HG02759 (cell line): ENCODE data around the gene PTPRA.
"Not testable (repeated sequence)": the region's sequence is repeated elsewhere in the genome, so short reads cannot be mapped to it uniquely, and the experiment has no call there.

Source experiments
- ATAC-seq: cut with Tn5 transposase; IDR thresholded peaks from one replicate; pipeline ENCODE4 v1.9.1; 2021; ENCODE audit warnings: mild to moderate bottlenecking, moderate library complexity; ENCODE audit not compliant: unreplicated experiment

PTPRA gene

DNA sequence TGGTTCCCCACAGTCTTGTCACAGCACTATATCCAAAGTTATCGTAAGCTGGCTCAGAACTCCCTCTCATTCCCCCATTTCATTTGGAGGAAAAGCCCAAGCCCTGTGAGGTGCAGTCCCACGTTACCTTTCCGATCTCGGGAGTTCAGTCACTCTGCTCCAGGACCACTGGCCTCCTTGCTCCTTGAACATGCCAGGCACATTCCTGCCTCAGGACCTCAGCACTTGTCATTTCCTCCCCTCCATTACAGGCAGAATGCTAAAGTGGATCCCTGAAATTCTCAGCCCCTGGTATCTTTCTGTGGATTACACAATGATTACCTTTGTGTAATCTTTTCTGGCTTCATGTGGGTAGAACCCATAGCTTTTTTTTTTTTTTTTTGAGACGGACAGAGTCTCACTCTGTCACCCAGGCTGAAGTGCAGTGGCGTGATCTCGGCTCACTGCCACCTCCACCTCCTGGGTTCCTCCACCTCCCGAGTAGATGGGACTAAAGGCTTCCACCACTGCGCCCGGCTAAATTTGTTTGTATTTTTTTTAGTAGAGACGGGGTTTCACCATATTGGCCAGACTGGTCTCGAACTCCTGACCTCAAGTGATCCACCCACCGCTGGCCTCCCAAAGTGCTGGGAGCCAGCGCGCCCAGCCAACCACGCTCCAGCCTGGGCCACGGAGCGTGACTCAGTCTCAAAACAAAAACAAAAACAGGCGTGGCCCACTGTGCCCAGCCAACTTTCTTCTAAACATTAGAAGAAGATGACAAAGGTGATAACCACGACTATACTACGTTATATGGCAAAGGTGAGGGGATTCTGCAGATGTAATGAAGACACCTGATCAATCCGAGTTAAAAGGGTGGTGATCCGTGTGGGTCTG lies 194.1 kb downstream of the PTPRA start:
- peak; percentile 55 for ATAC-seq

- peak; percentile 46 for ATAC-seq
These were observed 194.8 kb downstream of the PTPRA start for GRCh38 chr20:3068075-3068474.

GRCh38 chr20:3068986-3069900 lies 196.0 kb downstream of the PTPRA start:
- no peak for ATAC-seq

DNA sequence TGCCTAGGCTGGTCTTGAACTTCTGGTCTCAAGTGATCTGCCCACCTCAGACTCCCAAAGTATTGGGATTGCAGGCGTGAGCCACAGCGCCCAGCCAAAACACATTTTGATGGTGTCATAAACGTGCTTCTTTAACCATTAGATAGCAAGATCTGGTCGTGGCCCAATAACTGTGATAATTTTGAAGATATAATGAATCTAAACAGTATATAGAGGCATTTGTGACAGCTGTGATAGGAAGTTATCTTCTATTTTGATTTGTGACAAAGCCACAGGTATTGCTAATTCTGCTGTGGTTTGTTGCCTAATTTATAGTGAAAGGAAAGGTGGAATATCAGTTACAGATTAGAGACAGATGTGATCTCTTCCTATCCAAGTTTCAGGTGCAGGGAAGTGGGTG lies 197.4 kb downstream of the PTPRA start:
- no peak for ATAC-seq

- ATAC-seq: no peak
These were observed 198.0 kb downstream of the PTPRA start for GRCh38 chr20:3071266-3071609.

DNA sequence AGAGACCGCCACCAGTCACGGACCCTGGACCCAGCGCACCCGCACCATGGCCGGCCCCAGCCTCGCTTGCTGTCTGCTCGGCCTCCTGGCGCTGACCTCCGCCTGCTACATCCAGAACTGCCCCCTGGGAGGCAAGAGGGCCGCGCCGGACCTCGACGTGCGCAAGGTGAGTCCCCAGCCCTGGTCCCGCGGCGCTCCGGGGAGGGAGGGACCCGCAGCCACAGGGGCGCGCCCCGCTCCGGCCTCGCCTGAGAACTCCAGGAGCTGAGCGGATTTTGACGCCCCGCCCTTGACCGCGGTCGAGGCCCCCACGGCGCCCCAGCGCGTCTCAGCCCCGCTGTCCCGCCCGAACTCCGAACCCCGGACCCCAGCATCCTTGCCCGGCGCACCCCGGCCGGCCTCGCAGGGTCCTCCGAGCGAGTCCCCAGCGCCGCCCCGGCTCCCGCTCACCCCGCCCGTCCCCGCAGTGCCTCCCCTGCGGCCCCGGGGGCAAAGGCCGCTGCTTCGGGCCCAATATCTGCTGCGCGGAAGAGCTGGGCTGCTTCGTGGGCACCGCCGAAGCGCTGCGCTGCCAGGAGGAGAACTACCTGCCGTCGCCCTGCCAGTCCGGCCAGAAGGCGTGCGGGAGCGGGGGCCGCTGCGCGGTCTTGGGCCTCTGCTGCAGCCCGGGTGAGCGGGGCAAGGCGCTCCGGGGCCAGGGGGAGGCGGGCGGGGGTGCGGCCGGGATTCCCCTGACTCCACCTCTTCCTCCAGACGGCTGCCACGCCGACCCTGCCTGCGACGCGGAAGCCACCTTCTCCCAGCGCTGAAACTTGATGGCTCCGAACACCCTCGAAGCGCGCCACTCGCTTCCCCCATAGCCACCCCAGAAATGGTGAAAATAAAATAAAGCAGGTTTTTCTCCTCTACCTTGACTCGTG lies 198.6 kb downstream of the PTPRA start, which contains the start of gene OXT:
OXT (plus strand) TSS at position 11 of the 920 bp plus-strand sequence; CDS start at position 47, 36 bp downstream.
- no peak for ATAC-seq

GRCh38 chr20:3072530-3073250 lies 199.4 kb downstream of the PTPRA start:
- no peak for ATAC-seq

GRCh38 chr20:3073251-3073643 lies 200.0 kb downstream of the PTPRA start:
- not testable (repeated sequence) for ATAC-seq

GRCh38 chr20:3074812-3075211 lies 201.5 kb downstream of the PTPRA start:
- no peak for ATAC-seq

- ATAC-seq: not testable (repeated sequence)
These were observed 202.0 kb downstream of the PTPRA start for GRCh38 chr20:3075315-3075714.

- no peak for ATAC-seq
These were observed 204.4 kb downstream of the PTPRA start for GRCh38 chr20:3077618-3078134.

GRCh38 chr20:3080939-3081388 lies 207.7 kb downstream of the PTPRA start:
- ATAC-seq: no peak

DNA sequence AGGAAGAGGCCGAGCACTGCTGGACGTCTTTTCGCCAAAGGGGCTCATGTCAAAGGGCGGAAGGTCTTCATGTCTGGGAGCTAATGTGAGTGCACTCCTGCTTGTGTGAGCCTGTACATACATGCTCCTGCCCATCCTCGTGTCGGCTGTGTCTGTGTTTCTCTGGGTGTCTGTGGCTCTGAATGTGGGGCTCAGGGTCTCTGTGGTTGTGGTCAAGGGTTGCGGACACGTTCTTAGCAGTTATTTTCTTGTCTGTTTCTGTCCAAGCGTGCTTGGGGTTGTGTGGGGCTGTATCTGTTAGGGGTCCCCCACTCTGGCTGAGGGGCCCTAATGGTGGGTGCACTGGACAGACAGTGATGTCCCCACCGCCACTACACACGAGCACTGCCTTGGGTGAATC lies 208.4 kb downstream of the PTPRA start:
- ATAC-seq: no peak

DNA sequence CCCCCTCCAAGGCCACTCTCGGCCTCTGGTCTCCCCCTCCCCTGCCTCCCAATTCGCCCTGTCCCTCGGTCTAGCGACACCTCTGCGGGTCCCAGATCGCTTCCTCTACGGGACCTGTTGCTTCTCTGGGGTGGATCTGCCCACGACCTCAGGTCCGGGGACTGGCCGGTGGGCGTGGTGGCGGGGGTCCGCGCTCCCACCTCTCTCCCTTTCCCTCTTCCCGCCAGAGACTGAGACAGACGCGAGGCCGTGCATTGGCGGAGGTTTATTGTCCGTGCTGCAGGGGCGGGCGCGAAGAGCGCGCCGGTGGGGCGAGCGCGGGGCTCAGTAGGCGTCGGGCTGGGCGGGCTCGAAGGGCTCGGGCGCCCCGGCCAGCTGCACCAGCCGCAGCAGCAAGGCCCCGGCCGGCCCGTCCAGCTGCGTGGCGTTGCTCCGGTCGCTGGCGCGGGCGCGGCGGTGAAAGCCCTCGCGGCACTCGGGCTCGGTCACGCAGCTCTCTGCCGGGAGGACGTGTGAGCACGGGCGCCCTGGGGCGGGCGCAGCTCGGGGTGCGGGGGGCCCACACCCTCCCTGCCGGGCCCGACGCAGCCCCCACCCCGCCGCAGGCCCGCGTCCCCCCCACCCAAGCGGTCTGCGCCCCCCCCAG lies 209.1 kb downstream of the PTPRA start:
- ATAC-seq: no peak

DNA sequence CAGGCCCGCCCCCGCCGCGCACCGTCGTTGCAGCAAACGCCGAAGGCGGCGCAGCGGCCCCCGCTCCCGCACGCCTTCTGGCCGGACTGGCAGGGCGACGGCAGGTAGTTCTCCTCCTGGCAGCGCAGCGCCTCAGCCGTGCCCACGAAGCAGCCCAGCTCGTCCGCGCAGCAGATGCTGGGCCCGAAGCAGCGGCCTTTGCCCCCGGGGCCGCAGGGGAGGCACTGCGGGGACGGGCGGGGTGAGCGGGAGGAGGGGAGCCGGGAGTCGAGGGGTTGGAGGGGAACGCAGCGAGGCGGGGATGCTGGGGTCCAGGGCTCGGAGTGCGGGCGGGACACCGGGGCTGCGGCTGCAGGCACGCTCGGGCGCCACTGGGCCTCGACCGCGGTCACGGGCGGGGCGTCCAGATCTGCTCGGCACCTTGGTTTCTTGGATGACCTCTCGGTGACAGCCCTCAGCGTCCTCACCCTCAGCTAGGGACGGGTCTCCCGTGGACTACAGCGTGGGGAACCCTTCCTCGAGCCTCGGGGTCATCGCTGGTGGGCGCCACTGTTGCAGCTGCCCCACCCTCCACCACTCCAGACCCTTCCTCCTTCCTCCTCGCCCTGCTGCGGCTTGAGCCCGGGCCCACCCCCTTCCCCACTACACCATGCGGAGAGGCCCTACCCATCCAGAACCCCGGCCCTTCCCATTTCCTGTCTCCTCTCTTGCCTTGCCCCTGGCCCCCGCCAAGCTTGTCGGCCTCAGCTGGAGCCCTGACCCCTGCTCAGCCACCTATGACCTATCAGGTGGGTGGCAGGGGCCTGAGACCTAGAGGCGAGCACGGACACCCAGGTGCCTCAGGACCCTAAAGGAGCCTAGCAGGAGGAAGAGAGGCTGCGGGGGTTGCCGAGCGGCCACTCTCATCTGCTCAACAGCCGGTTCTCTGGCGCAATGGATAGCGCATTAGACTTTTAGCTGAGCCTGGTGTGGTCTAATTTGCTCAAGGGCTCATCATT lies 210.0 kb downstream of the PTPRA start:
- no peak for ATAC-seq

DNA sequence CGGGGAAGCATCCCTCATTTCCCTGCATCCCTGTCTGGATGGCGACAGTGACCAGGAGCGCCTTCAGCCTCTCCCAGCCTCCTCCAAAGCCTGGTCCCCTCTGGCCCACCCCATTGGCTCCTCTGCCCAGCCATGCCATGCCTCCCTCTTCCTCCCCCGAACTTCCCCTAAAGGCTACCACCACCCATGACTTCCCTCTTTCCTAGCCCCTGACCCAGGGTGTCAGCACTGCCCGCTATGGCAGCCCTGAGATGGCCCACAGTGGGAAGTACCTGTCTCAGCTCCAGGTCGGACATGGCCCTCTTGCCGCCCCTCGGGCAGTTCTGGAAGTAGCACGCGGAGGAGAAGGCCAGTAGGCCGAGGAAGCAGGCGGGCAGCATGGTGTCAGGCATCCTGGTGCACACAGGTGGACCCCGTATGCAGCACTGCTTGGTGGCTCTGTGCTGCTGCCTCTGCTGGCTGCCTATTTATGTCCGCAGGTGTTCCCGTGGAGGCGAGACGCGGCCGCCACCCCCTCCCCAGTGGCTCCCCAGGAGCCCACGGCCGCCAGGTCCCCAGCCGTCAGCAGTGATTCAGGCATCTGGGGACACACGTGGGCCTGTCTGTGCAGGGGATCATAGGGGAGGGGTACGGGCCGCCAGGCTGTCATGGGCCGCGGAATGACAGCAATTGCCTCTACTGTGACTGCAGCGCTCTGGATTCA lies 211.2 kb downstream of the PTPRA start, which contains the start of gene AVP:
AVP (minus strand) TSS at position 442 of the 703 bp plus-strand sequence; CDS start at position 392, 50 bp downstream.
- no peak for ATAC-seq

- ATAC-seq: no peak
These were observed 211.7 kb downstream of the PTPRA start for GRCh38 chr20:3084986-3085360.
